HCT116 (cell line): ENCODE measurements around the gene NOC4L.

Source experiments
- CBX3 ChIP-seq: IDR thresholded peaks from 2 replicates; pipeline ENCODE4 v1.6.1; 2012; ENCODE audit warnings: low read depth
- ELF1 ChIP-seq: IDR thresholded peaks from 2 replicates; pipeline ENCODE4 v1.6.1; 2012; ENCODE audit warnings: low read depth, borderline replicate concordance
- EZH2 ChIP-seq: fragments of 200-600 bp; sonication (generic); IDR thresholded peaks from 2 replicates; pipeline ENCODE4 v1.6.1; 2017; ENCODE audit warnings: antibody characterized with exemption, mixed run types
- EZH2phosphoT487 ChIP-seq: fragments of 200-600 bp; IDR thresholded peaks from 2 replicates; pipeline ENCODE4 v1.6.1; 2018; ENCODE audit warnings: antibody characterized with exemption, borderline replicate concordance
- POLR2A ChIP-seq: IDR thresholded peaks from 2 replicates; pipeline ENCODE4 v1.7.0; 2011; ENCODE audit warnings: borderline replicate concordance; ENCODE audit not compliant: insufficient read depth, insufficient read length; ENCODE audit errors: extremely low read depth
- POLR2AphosphoS5 ChIP-seq: IDR thresholded peaks from 2 replicates; pipeline ENCODE4 v1.6.1; 2011; ENCODE audit warnings: mild to moderate bottlenecking, low read depth, low read length, moderate library complexity
- TCF7L2 ChIP-seq: IDR thresholded peaks from 2 replicates; pipeline ENCODE4 v1.7.0; 2011; ENCODE audit warnings: borderline replicate concordance, inconsistent platforms; ENCODE audit not compliant: insufficient read depth, insufficient read length; ENCODE audit errors: extremely low read depth
- TF ChIP-seq, protein P1 (sequence below), 3 experiments: fragments of 200-600 bp in 1 of 3; sonication (generic) in 1 of 3; IDR thresholded peaks in 2 of 3; conservative IDR thresholded peaks in 1 of 3; 2 replicates each; pipeline ENCODE4 v1.5.1; 2012 to 2017; ENCODE audit warnings: low read depth in 2 of 3, low read length in 2 of 3, antibody characterized with exemption in 1 of 3, borderline replicate concordance in 1 of 3, control low read depth in 1 of 3, mild to moderate bottlenecking in 1 of 3, mixed read lengths in 1 of 3, mixed run types in 1 of 3, moderate library complexity in 1 of 3; ENCODE audit not compliant: insufficient read depth in 1 of 3
- TF ChIP-seq, protein P2 (sequence below): IDR thresholded peaks from 2 replicates; pipeline ENCODE4 v1.6.1; 2011; ENCODE audit warnings: mild to moderate bottlenecking, low read length, moderate library complexity; ENCODE audit not compliant: insufficient replicate concordance; ENCODE audit errors: extremely low read depth
- TF ChIP-seq, protein P3 (sequence below): IDR thresholded peaks from 2 replicates; pipeline ENCODE4 v1.6.1; 2012

DNA sequence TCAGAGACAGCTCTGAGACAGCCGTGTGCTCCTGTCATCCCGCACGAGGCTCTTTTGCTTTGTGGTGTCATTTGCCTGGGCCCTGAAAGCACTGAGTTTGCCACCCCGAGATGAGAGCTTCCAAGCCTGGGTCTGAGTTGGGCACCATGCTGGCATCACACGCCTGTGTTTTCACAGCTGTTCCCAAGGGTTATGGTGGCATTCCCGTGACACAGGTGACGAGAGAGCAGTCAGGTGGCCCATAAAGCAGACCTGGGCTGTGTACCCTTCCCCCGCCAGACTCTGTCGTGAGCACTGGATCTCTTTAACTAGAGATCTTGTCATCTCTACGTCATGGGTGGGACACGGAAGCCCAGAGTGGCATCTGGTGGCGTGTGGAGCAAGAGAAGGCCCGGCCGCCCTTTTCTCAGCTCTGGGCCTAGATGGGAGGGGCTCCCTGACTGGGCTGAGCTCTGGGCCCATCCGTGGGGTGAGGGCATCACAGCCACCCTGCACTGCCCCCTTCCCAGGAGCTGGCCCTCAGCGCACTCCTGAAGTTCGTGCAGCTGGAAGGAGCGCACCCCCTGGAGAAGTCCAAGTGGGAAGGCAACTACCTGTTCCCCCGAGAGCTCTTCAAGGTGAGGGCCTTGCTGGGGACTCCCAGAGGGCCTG is 2.6 kb downstream of the NOC4L start:
- TF ChIP-seq POLR2A (no peak), CBX3 (no peak), POLR2AphosphoS5 (no peak), ELF1 (no peak), EZH2 (no peak), TCF7L2 (no peak), EZH2phosphoT487 (no peak)
- TF ChIP-seq, protein P1, sequence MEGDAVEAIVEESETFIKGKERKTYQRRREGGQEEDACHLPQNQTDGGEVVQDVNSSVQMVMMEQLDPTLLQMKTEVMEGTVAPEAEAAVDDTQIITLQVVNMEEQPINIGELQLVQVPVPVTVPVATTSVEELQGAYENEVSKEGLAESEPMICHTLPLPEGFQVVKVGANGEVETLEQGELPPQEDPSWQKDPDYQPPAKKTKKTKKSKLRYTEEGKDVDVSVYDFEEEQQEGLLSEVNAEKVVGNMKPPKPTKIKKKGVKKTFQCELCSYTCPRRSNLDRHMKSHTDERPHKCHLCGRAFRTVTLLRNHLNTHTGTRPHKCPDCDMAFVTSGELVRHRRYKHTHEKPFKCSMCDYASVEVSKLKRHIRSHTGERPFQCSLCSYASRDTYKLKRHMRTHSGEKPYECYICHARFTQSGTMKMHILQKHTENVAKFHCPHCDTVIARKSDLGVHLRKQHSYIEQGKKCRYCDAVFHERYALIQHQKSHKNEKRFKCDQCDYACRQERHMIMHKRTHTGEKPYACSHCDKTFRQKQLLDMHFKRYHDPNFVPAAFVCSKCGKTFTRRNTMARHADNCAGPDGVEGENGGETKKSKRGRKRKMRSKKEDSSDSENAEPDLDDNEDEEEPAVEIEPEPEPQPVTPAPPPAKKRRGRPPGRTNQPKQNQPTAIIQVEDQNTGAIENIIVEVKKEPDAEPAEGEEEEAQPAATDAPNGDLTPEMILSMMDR (IDR thresholded peaks at IDR 0.05 in 2 of 3, conservative IDR thresholded peaks at IDR 0.05 in 1 of 3; ENCODE audit: borderline replicate concordance in 1 of 3, insufficient read depth in 1 of 3, low read depth in 2 of 3, low read length in 2 of 3), result no peak
- TF ChIP-seq, protein P2, sequence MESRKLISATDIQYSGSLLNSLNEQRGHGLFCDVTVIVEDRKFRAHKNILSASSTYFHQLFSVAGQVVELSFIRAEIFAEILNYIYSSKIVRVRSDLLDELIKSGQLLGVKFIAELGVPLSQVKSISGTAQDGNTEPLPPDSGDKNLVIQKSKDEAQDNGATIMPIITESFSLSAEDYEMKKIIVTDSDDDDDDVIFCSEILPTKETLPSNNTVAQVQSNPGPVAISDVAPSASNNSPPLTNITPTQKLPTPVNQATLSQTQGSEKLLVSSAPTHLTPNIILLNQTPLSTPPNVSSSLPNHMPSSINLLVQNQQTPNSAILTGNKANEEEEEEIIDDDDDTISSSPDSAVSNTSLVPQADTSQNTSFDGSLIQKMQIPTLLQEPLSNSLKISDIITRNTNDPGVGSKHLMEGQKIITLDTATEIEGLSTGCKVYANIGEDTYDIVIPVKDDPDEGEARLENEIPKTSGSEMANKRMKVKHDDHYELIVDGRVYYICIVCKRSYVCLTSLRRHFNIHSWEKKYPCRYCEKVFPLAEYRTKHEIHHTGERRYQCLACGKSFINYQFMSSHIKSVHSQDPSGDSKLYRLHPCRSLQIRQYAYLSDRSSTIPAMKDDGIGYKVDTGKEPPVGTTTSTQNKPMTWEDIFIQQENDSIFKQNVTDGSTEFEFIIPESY, result no peak
- TF ChIP-seq, protein P3, sequence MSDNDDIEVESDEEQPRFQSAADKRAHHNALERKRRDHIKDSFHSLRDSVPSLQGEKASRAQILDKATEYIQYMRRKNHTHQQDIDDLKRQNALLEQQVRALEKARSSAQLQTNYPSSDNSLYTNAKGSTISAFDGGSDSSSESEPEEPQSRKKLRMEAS, result no peak
